Tibial nerve (tissue), 4 donors: Measurements from ENCODE around the gene GRM7.

ENCODE experiments used
- CTCF ChIP-seq, 5 experiments: fragments of 200-600 bp in 3 of 5; fragments of 450-650 bp in 2 of 5; sonication (generic) in 3 of 5; IDR thresholded peaks; one replicate each; pipeline ENCODE4 v1.5.1; 2016 to 2019; ENCODE audit warnings: antibody characterized with exemption in 5 of 5, mild to moderate bottlenecking in 3 of 5, moderate library complexity in 2 of 5
- EP300 ChIP-seq, 2 donors: sonication (generic); formaldehyde crosslinking; IDR thresholded peaks; one replicate each; pipeline ENCODE4 v1.6.1; 2017; ENCODE audit warnings: antibody characterized with exemption in 2 of 2, mild to moderate bottlenecking in 1 of 2
- POLR2A ChIP-seq, 2 donors: fragments of 450-650 bp; IDR thresholded peaks; one replicate each; pipeline ENCODE4 v1.6.1; 2017; ENCODE audit warnings: antibody characterized with exemption in 2 of 2, mild to moderate bottlenecking in 2 of 2, moderate library complexity in 2 of 2

- TF ChIP-seq CTCF (IDR thresholded peaks at IDR 0.05) = no peak
- TF ChIP-seq POLR2A (IDR thresholded peaks at IDR 0.05) = no peak
- no peak for TF ChIP-seq EP300 (IDR thresholded peaks at IDR 0.05)
Measured at GRCh38 chr3:7640787-7641186, 779.9 kb downstream of the GRM7 start.
